Measurements from ENCODE around the gene DAGLA.

GRCh38 chr11:61764606-61765260 lies 84.5 kb downstream of the DAGLA start:
- TF ChIP-seq CTCF (IDR thresholded peaks at IDR 0.05; ENCODE audit: low read length) (no peak), EZH2 (IDR thresholded peaks at IDR 0.05; ENCODE audit: borderline replicate concordance, low read length) (no peak)

Measured in OCI-LY1 (cell line).